HEK293 (cell line): Measurements from ENCODE around the gene CBX8.

Experiments
- CTCF ChIA-PET: fragments of 350-600 bp; formaldehyde crosslinking; extraction: SDS; loops from one replicate; lab custom pipeline; 2021; ENCODE audit warnings: antibody characterized with exemption; lab: Yijun Ruan, JAX
- POLR2A ChIA-PET: fragments of 300-600 bp; formaldehyde crosslinking; extraction: SDS; loops from one replicate; lab custom pipeline; 2020; ENCODE audit warnings: antibody characterized with exemption, inconsistent platforms; lab: Yijun Ruan, JAX
- H3K27ac ChIP-seq: fragments of 200-500 bp; sonication (Bioruptor generic); 2 replicates; pipeline ENCODE4 v1.5.1; 2014; ENCODE audit warnings: low read depth, low read length, control low read depth, inconsistent platforms; ENCODE audit errors: extremely low read depth
- H3K36me3 ChIP-seq, 2 experiments: fragments of 200-500 bp in 1 of 2; sonication (Bioruptor generic) in 1 of 2; 1 replicate in 1 of 2; 2 replicates in 1 of 2; pipeline ENCODE4 v1.5.1; 2014 to 2017; ENCODE audit warnings: inconsistent platforms in 2 of 2, low read length in 2 of 2; ENCODE audit not compliant: control insufficient read depth in 2 of 2, insufficient read depth in 1 of 2
- H3K4me1 ChIP-seq: fragments of 200-500 bp; sonication (Bioruptor generic); 2 replicates; pipeline ENCODE4 v1.5.1; 2014; ENCODE audit warnings: mild to moderate bottlenecking, low read length, inconsistent platforms; ENCODE audit not compliant: control insufficient read depth, insufficient read depth
- H3K4me3 ChIP-seq: 2 replicates; pipeline ENCODE4 v1.5.1; 2011; ENCODE audit warnings: low read depth, mild to moderate bottlenecking, control low read depth, low read length, moderate library complexity
- H3K9me3 ChIP-seq: fragments of 200-500 bp; sonication (Bioruptor generic); 2 replicates; pipeline ENCODE4 v1.5.1; 2014; ENCODE audit warnings: low read depth, low read length, inconsistent platforms; ENCODE audit not compliant: control insufficient read depth, insufficient read depth
- GLIS2 ChIP-seq: fragments of 450-650 bp; formaldehyde crosslinking; IDR thresholded peaks from 2 replicates; pipeline ENCODE4 v1.5.1; 2016; ENCODE audit warnings: missing biosample characterization, missing genetic modification characterization
- HOXA7 ChIP-seq: sonication (generic); formaldehyde crosslinking; IDR thresholded peaks from 2 replicates; pipeline ENCODE4 v1.8.1; 2022; ENCODE audit warnings: missing genetic modification reagents, borderline replicate concordance
- KLF10 ChIP-seq: fragments of 450-650 bp; IDR thresholded peaks from 2 replicates; pipeline ENCODE4 v1.5.1; 2018; ENCODE audit warnings: missing biosample characterization, mild to moderate bottlenecking, missing genetic modification characterization
- KLF8 ChIP-seq: fragments of 450-650 bp; formaldehyde crosslinking; IDR thresholded peaks from 2 replicates; pipeline ENCODE4 v1.5.1; 2016; ENCODE audit warnings: missing biosample characterization, missing genetic modification characterization
- KLF9 ChIP-seq: fragments of 450-650 bp; formaldehyde crosslinking; IDR thresholded peaks from 2 replicates; pipeline ENCODE4 v1.5.1; 2016; ENCODE audit warnings: missing biosample characterization, missing genetic modification characterization, low read depth
- PBX3 ChIP-seq: sonication (generic); formaldehyde crosslinking; IDR thresholded peaks from 2 replicates; pipeline ENCODE4 v1.8.1; 2022; ENCODE audit warnings: mild to moderate bottlenecking, moderate library complexity, missing genetic modification reagents
- WT1 ChIP-seq: fragments of 450-650 bp; formaldehyde crosslinking; IDR thresholded peaks from 2 replicates; pipeline ENCODE4 v1.5.1; 2016; ENCODE audit warnings: missing biosample characterization, missing genetic modification characterization
- ZBTB26 ChIP-seq: fragments of 450-650 bp; formaldehyde crosslinking; optimal IDR thresholded peaks from 2 replicates; pipeline ENCODE3; 2016; ENCODE audit warnings: missing biosample characterization, mild to moderate bottlenecking, missing genetic modification characterization
- ZFHX2 ChIP-seq: fragments of 450-650 bp; formaldehyde crosslinking; conservative IDR thresholded peaks from 2 replicates; pipeline ENCODE4 v1.5.1; 2016; ENCODE audit warnings: missing biosample characterization, missing genetic modification characterization
- ZIC2 ChIP-seq: fragments of 450-650 bp; formaldehyde crosslinking; IDR thresholded peaks from 2 replicates; pipeline ENCODE4 v1.5.1; 2016; ENCODE audit warnings: missing biosample characterization, missing genetic modification characterization
- ZNF133 ChIP-seq: fragments of 450-650 bp; formaldehyde crosslinking; IDR thresholded peaks from 2 replicates; pipeline ENCODE4 v1.5.1; 2016; ENCODE audit warnings: missing biosample characterization, missing genetic modification characterization
- ZNF174 ChIP-seq: fragments of 450-650 bp; formaldehyde crosslinking; IDR thresholded peaks from 2 replicates; pipeline ENCODE4 v1.5.0; 2017; ENCODE audit warnings: missing biosample characterization, mild to moderate bottlenecking, missing genetic modification characterization
- ZNF302 ChIP-seq: fragments of 450-650 bp; formaldehyde crosslinking; IDR thresholded peaks from 2 replicates; pipeline ENCODE4 v1.5.1; 2016; ENCODE audit warnings: missing biosample characterization, missing genetic modification characterization, low read depth
- ZNF366 ChIP-seq: fragments of 450-650 bp; formaldehyde crosslinking; conservative IDR thresholded peaks from 2 replicates; pipeline ENCODE4 v1.5.1; 2016; ENCODE audit warnings: missing biosample characterization, missing genetic modification characterization
- ZNF37A ChIP-seq: fragments of 450-650 bp; IDR thresholded peaks from 2 replicates; pipeline ENCODE4 v1.5.1; 2018; ENCODE audit warnings: missing biosample characterization, missing genetic modification characterization
- ZNF501 ChIP-seq: fragments of 450-650 bp; formaldehyde crosslinking; IDR thresholded peaks from 2 replicates; pipeline ENCODE4 v1.5.1; 2016; ENCODE audit warnings: missing biosample characterization, missing genetic modification characterization
- ZNF521 ChIP-seq: fragments of 450-650 bp; formaldehyde crosslinking; IDR thresholded peaks from 2 replicates; pipeline ENCODE4 v1.5.1; 2017; ENCODE audit warnings: missing biosample characterization, mild to moderate bottlenecking, missing genetic modification characterization
- ZNF530 ChIP-seq: fragments of 450-650 bp; formaldehyde crosslinking; IDR thresholded peaks from 2 replicates; pipeline ENCODE4 v1.5.1; 2016; ENCODE audit warnings: low read depth, missing biosample characterization, missing genetic modification characterization
- ZNF549 ChIP-seq: fragments of 450-650 bp; IDR thresholded peaks from 2 replicates; pipeline ENCODE4 v1.5.1; 2018; ENCODE audit warnings: missing biosample characterization, missing genetic modification characterization, mild to moderate bottlenecking, inconsistent platforms, moderate library complexity
- ZNF561 ChIP-seq: fragments of 450-650 bp; IDR thresholded peaks from 2 replicates; pipeline ENCODE4 v1.5.1; 2018; ENCODE audit warnings: missing biosample characterization, missing genetic modification characterization, borderline replicate concordance
- ZNF585B ChIP-seq: fragments of 450-650 bp; formaldehyde crosslinking; IDR thresholded peaks from 2 replicates; pipeline ENCODE4 v1.5.1; 2016; ENCODE audit warnings: missing biosample characterization, missing genetic modification characterization
- ZNF654 ChIP-seq: fragments of 450-650 bp; formaldehyde crosslinking; IDR thresholded peaks from 2 replicates; pipeline ENCODE4 v1.5.1; 2016; ENCODE audit warnings: low read depth, missing biosample characterization, missing genetic modification characterization
- ZNF776 ChIP-seq: fragments of 450-650 bp; formaldehyde crosslinking; IDR thresholded peaks from 2 replicates; pipeline ENCODE4 v1.5.0; 2017; ENCODE audit warnings: missing biosample characterization, missing genetic modification characterization, borderline replicate concordance
- ZSCAN16 ChIP-seq: fragments of 450-650 bp; formaldehyde crosslinking; IDR thresholded peaks from 2 replicates; pipeline ENCODE4 v1.5.1; 2016; ENCODE audit warnings: missing biosample characterization, missing genetic modification characterization
- ZSCAN30 ChIP-seq: fragments of 450-650 bp; IDR thresholded peaks from 2 replicates; pipeline ENCODE4 v1.5.1; 2018; ENCODE audit warnings: missing biosample characterization, mild to moderate bottlenecking, missing genetic modification characterization, moderate library complexity
- ZXDB ChIP-seq: fragments of 450-650 bp; formaldehyde crosslinking; IDR thresholded peaks from 2 replicates; pipeline ENCODE4 v1.5.1; 2016; ENCODE audit warnings: missing biosample characterization, missing genetic modification characterization
- TF ChIP-seq, protein P1 (sequence below): fragments of 450-650 bp; formaldehyde crosslinking; IDR thresholded peaks from 2 replicates; pipeline ENCODE4 v1.5.1; 2016; ENCODE audit warnings: missing biosample characterization, missing genetic modification characterization, low read depth
- TF ChIP-seq, protein P2 (sequence below): IDR thresholded peaks from 2 replicates; pipeline ENCODE4 v1.6.1; 2011; ENCODE audit warnings: mild to moderate bottlenecking, low read depth, low read length, borderline replicate concordance

The CBX8 gene

GRCh38 chr17:79777894-79778503 is 18.9 kb downstream of the CBX8 start, which contains the start of gene CBX2:
Gene CBX2, plus strand, starts transcription at chr17:79778148. Its CDS starts 88 bp downstream, at chr17:79778236.
- H3K9me3 ChIP-seq = no peaks in the 10 kb centered on the region
- H3K36me3 ChIP-seq = peaks cover 10 to 37% of the 10 kb centered on the region in 2 experiments; a peak in 2 of 3 replicates
- H3K27ac ChIP-seq = peak within 1 kb of the TSS; percentile 85
- peaks cover 21% of the 10 kb centered on the region for H3K4me1 ChIP-seq
- CTCF ChIA-PET = interaction anchor here (0.6 to 2.0 kb wide), 7 partner anchors 9 to 146 kb away, joined by 3 to 11 read pairs (median 5); no protein-coding TSS in a partner anchor
- TF ChIP-seq ZBTB26 (tag by site-specific recombination) = peak; percentile 9
- no peak for TF ChIP-seq ZNF776 (tag by site-specific recombination)
- peak; percentile 49 for TF ChIP-seq KLF9 (tag by site-specific recombination)
- TF ChIP-seq ZFHX2 (tag by site-specific recombination) = peak; percentile 72
- TF ChIP-seq ZNF585B (tag by site-specific recombination) = no peak
- TF ChIP-seq ZSCAN30 (tag by site-specific recombination) = peak; percentile 37; the same call in 1 of the 2 replicates
- TF ChIP-seq KLF8 (tag by site-specific recombination) = 0 out of 2 replicates have a peak, but pooled peaks have one; percentile 6
- peak; percentile 89; the same call in 1 of the 2 replicates for TF ChIP-seq KLF10
- H3K4me3 ChIP-seq = peak within 1 kb of the TSS; percentile 67
- POLR2A ChIA-PET = interaction anchor here (1.0 to 2.3 kb wide), 5 partner anchors 9 to 61 kb away, joined by 3 to 17 read pairs (median 4); partner anchors contain the start of genes CBX4 and CBX8

GRCh38 chr17:79777120-79777893 is 19.6 kb downstream of the CBX8 start:
- POLR2A ChIA-PET = interaction anchor here (1.1 to 2.7 kb wide), 3 partner anchors 15 to 20 kb away, joined by 3 to 17 read pairs (median 8); partner anchors contain the start of gene CBX8
- Histone ChIP-seq H3K4me1 (peaks cover 21% of the 10 kb centered on the region), H3K27ac (peak overlapping the region; percentile 78), H3K36me3 (peaks cover 9 to 30% of the 10 kb centered on the region in 2 experiments; a peak in 2 of 3 replicates), H3K9me3 (no peaks in the 10 kb centered on the region), H3K4me3 (peak overlapping the region; percentile 46)
- CTCF ChIA-PET = interaction anchor here (0.7 to 3.6 kb wide), 12 partner anchors 10 to 303 kb away, joined by 3 to 31 read pairs (median 5); no protein-coding TSS in a partner anchor
- TF ChIP-seq ZNF37A (tag by site-specific recombination) (no peak), ZIC2 (peak; percentile 60), ZSCAN16 (tag by site-specific recombination) (no peak), ZNF521 (tag by site-specific recombination) (no peak), ZNF174 (tag by site-specific recombination) (no peak), ZNF561 (tag by site-specific recombination) (peak; percentile 68; the same call in 1 of the 2 replicates), ZNF654 (tag by site-specific recombination) (no peak), GLIS2 (peak; percentile 63), HOXA7 (CRISPR knock-in tag) (no peak), PBX3 (no peak), ZNF366 (tag by site-specific recombination) (no peak), WT1 (peak; percentile 38; the same call in 1 of the 2 replicates), ZNF133 (tag by site-specific recombination) (no peak), ZNF501 (tag by site-specific recombination) (peak; percentile 61; the same call in 1 of the 2 replicates), ZNF302 (tag by site-specific recombination) (no peak), ZXDB (tag by site-specific recombination) (no peak; the same call in 1 of the 2 replicates), ZNF549 (tag by site-specific recombination) (no peak), ZNF530 (tag by site-specific recombination) (no peak)
- TF ChIP-seq, protein P1, sequence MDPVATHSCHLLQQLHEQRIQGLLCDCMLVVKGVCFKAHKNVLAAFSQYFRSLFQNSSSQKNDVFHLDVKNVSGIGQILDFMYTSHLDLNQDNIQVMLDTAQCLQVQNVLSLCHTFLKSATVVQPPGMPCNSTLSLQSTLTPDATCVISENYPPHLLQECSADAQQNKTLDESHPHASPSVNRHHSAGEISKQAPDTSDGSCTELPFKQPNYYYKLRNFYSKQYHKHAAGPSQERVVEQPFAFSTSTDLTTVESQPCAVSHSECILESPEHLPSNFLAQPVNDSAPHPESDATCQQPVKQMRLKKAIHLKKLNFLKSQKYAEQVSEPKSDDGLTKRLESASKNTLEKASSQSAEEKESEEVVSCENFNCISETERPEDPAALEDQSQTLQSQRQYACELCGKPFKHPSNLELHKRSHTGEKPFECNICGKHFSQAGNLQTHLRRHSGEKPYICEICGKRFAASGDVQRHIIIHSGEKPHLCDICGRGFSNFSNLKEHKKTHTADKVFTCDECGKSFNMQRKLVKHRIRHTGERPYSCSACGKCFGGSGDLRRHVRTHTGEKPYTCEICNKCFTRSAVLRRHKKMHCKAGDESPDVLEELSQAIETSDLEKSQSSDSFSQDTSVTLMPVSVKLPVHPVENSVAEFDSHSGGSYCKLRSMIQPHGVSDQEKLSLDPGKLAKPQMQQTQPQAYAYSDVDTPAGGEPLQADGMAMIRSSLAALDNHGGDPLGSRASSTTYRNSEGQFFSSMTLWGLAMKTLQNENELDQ (tag by site-specific recombination) = no peak
- TF ChIP-seq, protein P2, sequence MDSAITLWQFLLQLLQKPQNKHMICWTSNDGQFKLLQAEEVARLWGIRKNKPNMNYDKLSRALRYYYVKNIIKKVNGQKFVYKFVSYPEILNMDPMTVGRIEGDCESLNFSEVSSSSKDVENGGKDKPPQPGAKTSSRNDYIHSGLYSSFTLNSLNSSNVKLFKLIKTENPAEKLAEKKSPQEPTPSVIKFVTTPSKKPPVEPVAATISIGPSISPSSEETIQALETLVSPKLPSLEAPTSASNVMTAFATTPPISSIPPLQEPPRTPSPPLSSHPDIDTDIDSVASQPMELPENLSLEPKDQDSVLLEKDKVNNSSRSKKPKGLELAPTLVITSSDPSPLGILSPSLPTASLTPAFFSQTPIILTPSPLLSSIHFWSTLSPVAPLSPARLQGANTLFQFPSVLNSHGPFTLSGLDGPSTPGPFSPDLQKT = no peak
